Suppressor macrophage treated with lipopolysaccharide for 4 hours (primary cell): ENCODE measurements around the gene IL1RL2.

ENCODE experiments used
- DNase-seq: peaks from one replicate; pipeline ENCODE4 v3.0.0-alpha.2; 2020

Gene IL1RL2

GRCh38 chr2:102197389-102198137 lies 10.7 kb downstream of the IL1RL2 start:
- DNase-seq: no peak

- no peak for DNase-seq
Measured at GRCh38 chr2:102200539-102200938, 13.7 kb downstream of the IL1RL2 start.

GRCh38 chr2:102204638-102205037 lies 17.8 kb downstream of the IL1RL2 start:
- DNase-seq: no peak

- no peak for DNase-seq
Measured at GRCh38 chr2:102206666-102207341, 20.0 kb downstream of the IL1RL2 start.

- no peak for DNase-seq
Measured at GRCh38 chr2:102208774-102209173, 22.0 kb downstream of the IL1RL2 start.

GRCh38 chr2:102209474-102209873 lies 22.7 kb downstream of the IL1RL2 start:
- DNase-seq: no peak

GRCh38 chr2:102217032-102217431 lies 30.2 kb downstream of the IL1RL2 start:
- DNase-seq: no peak

GRCh38 chr2:102224824-102225739 lies 38.3 kb downstream of the IL1RL2 start:
- no peak for DNase-seq

GRCh38 chr2:102226171-102226570 lies 39.3 kb downstream of the IL1RL2 start:
- DNase-seq: no peak

GRCh38 chr2:102226612-102227391 lies 40.0 kb downstream of the IL1RL2 start:
- DNase-seq: peak; percentile 42

GRCh38 chr2:102229141-102229769 lies 42.4 kb downstream of the IL1RL2 start:
- peak; percentile 69 for DNase-seq

GRCh38 chr2:102230410-102230909 lies 43.6 kb downstream of the IL1RL2 start:
- DNase-seq: no peak

GRCh38 chr2:102233132-102233884 lies 46.5 kb downstream of the IL1RL2 start:
- DNase-seq: no peak

- no peak for DNase-seq
Measured at GRCh38 chr2:102235042-102235473, 48.2 kb downstream of the IL1RL2 start.

- DNase-seq: no peak
Measured at GRCh38 chr2:102235491-102235890, 48.7 kb downstream of the IL1RL2 start.

GRCh38 chr2:102236132-102236531 lies 49.3 kb downstream of the IL1RL2 start:
- no peak for DNase-seq

- no peak for DNase-seq
Measured at GRCh38 chr2:102237176-102237575, 50.4 kb downstream of the IL1RL2 start.

GRCh38 chr2:102238039-102238756 lies 51.4 kb downstream of the IL1RL2 start:
- DNase-seq: peak; percentile 61

GRCh38 chr2:102238778-102239177 lies 52.0 kb downstream of the IL1RL2 start:
- no peak for DNase-seq

- DNase-seq: no peak
Measured at GRCh38 chr2:102239344-102239743, 52.5 kb downstream of the IL1RL2 start.
